Sigmoid colon (tissue), 7 donors: Measurements from ENCODE around the gene IVD. TPM values are rescaled to one million over a fixed set of nuclear protein-coding genes. Genes with fewer than 3 reads are reported as not detected.
A peak's percentile ranks its signal among the peaks of the same experiment; 100 is the strongest.

ENCODE experiments used
- DNase-seq: peaks from one replicate; pipeline ENCODE4 v3.0.0-alpha.2; 2019
- H3K27ac ChIP-seq, 4 donors: fragments of 200-600 bp; sonication (generic); one replicate each; pipeline ENCODE4 v1.5.1; 2016 to 2019; ENCODE audit warnings: mild to moderate bottlenecking in 1 of 4
- H3K27me3 ChIP-seq, 3 donors: fragments of 200-600 bp; sonication (generic); one replicate each; pipeline ENCODE4 v1.5.1; 2019; ENCODE audit warnings: mild to moderate bottlenecking in 1 of 3
- H3K36me3 ChIP-seq, 4 donors: fragments of 200-600 bp; sonication (generic); one replicate each; pipeline ENCODE4 v1.5.1; 2016 to 2019
- H3K4me1 ChIP-seq, 4 donors: fragments of 200-600 bp; sonication (generic); one replicate each; pipeline ENCODE4 v1.5.1; 2017 to 2019
- H3K4me3 ChIP-seq, 4 donors: fragments of 200-600 bp; sonication (generic); one replicate each; pipeline ENCODE4 v1.5.1; 2017 to 2019; ENCODE audit warnings: mild to moderate bottlenecking in 2 of 4, moderate library complexity in 1 of 4
- H3K9me3 ChIP-seq, 4 donors: fragments of 200-600 bp in 3 of 4; sonication (generic) in 3 of 4; one replicate each; pipeline versions ENCODE4 v1.5.1 to v1.6.1; 2013 to 2019
- CTCF ChIP-seq, 4 experiments: fragments of 450-650 bp in 3 of 4; fragments of 200-600 bp in 1 of 4; IDR thresholded peaks; one replicate each; pipeline ENCODE4 v1.5.1; 2016 to 2019; ENCODE audit warnings: antibody characterized with exemption in 4 of 4, mild to moderate bottlenecking in 3 of 4, moderate library complexity in 2 of 4
- EP300 ChIP-seq, 4 donors: sonication (generic); formaldehyde crosslinking; IDR thresholded peaks; one replicate each; pipeline ENCODE4 v1.6.1; 2017; ENCODE audit warnings: antibody characterized with exemption in 4 of 4
- POLR2A ChIP-seq, 2 donors: fragments of 450-650 bp; IDR thresholded peaks; one replicate each; pipeline ENCODE4 v1.6.1; 2016; ENCODE audit warnings: antibody characterized with exemption in 2 of 2, mild to moderate bottlenecking in 2 of 2, moderate library complexity in 2 of 2
- POLR2AphosphoS5 ChIP-seq, 4 donors: sonication (generic); formaldehyde crosslinking; IDR thresholded peaks; one replicate each; pipeline ENCODE4 v1.6.1; 2017; ENCODE audit warnings: antibody characterized with exemption in 4 of 4
- WGBS, 2 donors: extraction: QIAGEN DNeasy Blood & Tissue Kit; methylation state at CpG; one replicate each; pipeline ENCODE4 v1.1.7; 2013; 5-methylcytosine and 5-hydroxymethylcytosine counted together
- intact Hi-C: fragments of 100-400 bp; cut with DNase I; formaldehyde crosslinking; loops from one replicate; pipeline ENCODE4 v1.15.1; 2023
- polyA plus RNA-seq, 3 donors: library from polyadenylated mRNA; stranded (reverse); fragments of 200-250 nt; gene quantifications; one replicate each; pipeline ENCODE4 v1.2.3, GENCODE V29; 2013
- total RNA-seq, 4 donors: library from RNA; depleted of rRNA; stranded (reverse); fragments of >200 nt; gene quantifications; one replicate each; pipeline ENCODE4 v1.1.0, GENCODE V29; 2016
- donor health status: healthy with polysubstance abuse.
- donor health status: Bipolar disorder and iron deficiency.
- donor health status: healthy.

IVD gene
- total and polyA plus RNA-seq, 7 donors = 28.8 to 59.9 (median 50.8) TPM

- H3K4me1 ChIP-seq = peaks cover 0 to 55% (median 48%) of the 10 kb centered on the region in 4 donors
- H3K27me3 ChIP-seq = peaks cover 15 to 33% (median 25%) of the 10 kb centered on the region in 3 donors
- no peaks in the 10 kb centered on the region for H3K36me3 ChIP-seq
- WGBS, 2 donors = 4 to 10% methylated on average over 15 of the region's 15 CpGs
- intact Hi-C loops = no loop called here
- peak overlapping the region in 3 of 4 donors; percentile 90 to 98 (median 95) for H3K4me3 ChIP-seq
- no peaks in the 10 kb centered on the region for H3K9me3 ChIP-seq
- DNase-seq = no peak
- peak overlapping the region in 1 of 4 donors; percentile 85 for H3K27ac ChIP-seq
- TF ChIP-seq POLR2A (IDR thresholded peaks at IDR 0.05) = no peak
- no peak for TF ChIP-seq CTCF (IDR thresholded peaks at IDR 0.05)
These were observed 33.9 kb downstream of the IVD start for GRCh38 chr15:40439461-40439959.

GRCh38 chr15:40439960-40440742 is 34.6 kb downstream of the IVD start:
- Histone ChIP-seq H3K4me3 (peak overlapping the region; percentile 89 to 98 (median 92)), H3K27ac (peak overlapping the region in 3 of 4 donors; percentile 79 to 85 (median 79)), H3K4me1 (peaks cover 0 to 62% (median 54%) of the 10 kb centered on the region in 4 donors), H3K27me3 (peaks cover 15 to 33% (median 25%) of the 10 kb centered on the region in 3 donors), H3K9me3 (no peaks in the 10 kb centered on the region), H3K36me3 (no peaks in the 10 kb centered on the region)
- WGBS, 2 donors = 1% methylated on average over 35 of the region's 35 CpGs
- intact Hi-C loops = loop anchor here (2.0 to 5.0 kb wide), 2 partner anchors 31 to 127 kb away; partner anchors contain the start of genes CCDC32, CHST14 and RPUSD2
- DNase-seq = no peak
- no peak for TF ChIP-seq POLR2A (IDR thresholded peaks at IDR 0.05)
- no peak for TF ChIP-seq EP300 (IDR thresholded peaks at IDR 0.05)
- no peak for TF ChIP-seq POLR2AphosphoS5 (IDR thresholded peaks at IDR 0.05)
- TF ChIP-seq CTCF (IDR thresholded peaks at IDR 0.05) = no peak

DNA sequence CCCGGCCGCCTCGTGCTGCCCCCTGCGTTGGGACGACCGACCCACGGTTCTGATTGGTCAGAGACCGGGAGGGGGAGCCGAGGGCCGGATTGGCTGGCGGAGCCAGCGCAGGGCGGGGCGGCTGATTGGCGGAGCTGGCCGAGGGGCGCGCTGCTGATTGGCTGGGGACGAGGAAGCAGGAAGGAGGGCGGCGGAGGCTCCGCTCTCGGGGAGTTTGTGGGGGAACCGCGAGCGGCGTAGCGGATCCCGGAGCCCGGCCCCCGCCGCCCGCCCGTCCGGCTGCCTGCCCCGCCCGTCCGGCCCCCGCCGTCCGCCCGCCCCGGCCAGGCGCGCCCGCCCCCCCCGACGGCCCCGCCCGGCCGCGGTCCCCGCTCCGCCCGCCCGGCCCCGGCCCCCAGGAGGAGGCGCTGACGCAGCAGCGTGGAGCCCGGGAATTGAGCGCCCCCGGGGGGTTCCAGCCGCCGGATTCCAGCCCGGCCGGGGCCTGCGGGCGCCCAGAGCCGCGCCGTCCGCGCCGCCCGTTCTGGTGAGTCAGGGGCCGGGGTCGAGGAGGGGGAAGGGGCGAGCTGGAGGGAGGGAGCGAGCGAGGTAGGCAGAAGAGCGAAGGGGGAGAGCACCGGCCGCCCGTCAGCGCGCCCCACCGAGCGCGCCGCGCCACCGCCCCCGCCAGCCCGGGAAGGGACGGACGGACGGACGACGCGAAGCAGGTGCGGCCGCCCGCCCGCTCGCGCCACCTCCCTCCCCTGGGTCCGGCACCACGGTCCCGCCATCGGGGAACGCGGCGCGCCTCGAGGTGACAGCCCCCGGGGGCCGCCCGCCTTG is 35.4 kb downstream of the IVD start, which contains the start of gene BAHD1:
Gene BAHD1 (plus strand): TSS at position 211 of the 822 bp plus-strand sequence. CDS start 17,512 bp downstream, outside the sequence.
- H3K9me3 ChIP-seq = no peaks in the 10 kb centered on the region
- peaks cover 0 to 65% (median 57%) of the 10 kb centered on the region in 4 donors for H3K4me1 ChIP-seq
- 0 to 1% methylated on average over 119 of the region's 119 CpGs for WGBS, 2 donors
- no peaks in the 10 kb centered on the region for H3K36me3 ChIP-seq
- peaks cover 15 to 25% (median 19%) of the 10 kb centered on the region in 3 donors for H3K27me3 ChIP-seq
- peak within 1 kb of the TSS; percentile 79 to 85 (median 82) for H3K27ac ChIP-seq
- H3K4me3 ChIP-seq = peak within 1 kb of the TSS; percentile 89 to 98 (median 92)
- TF ChIP-seq EP300 (IDR thresholded peaks at IDR 0.05) (no peak), CTCF (IDR thresholded peaks at IDR 0.05) (no peak), POLR2AphosphoS5 (IDR thresholded peaks at IDR 0.05) (peak; percentile 21 to 73 (median 64)), POLR2A (IDR thresholded peaks at IDR 0.05) (no peak)
- intact Hi-C loops = loop anchor here (2.0 to 5.0 kb wide), 2 partner anchors 30 to 126 kb away; partner anchors contain the start of genes CCDC32, CHST14 and RPUSD2
- peak; percentile 98 for DNase-seq
